ENCODE data around the gene CUX1. TPM values are rescaled to one million over a fixed set of nuclear protein-coding genes. Genes with fewer than 3 reads are reported as not detected.
A peak's percentile ranks its signal among the peaks of the same experiment; 100 is the strongest.

CUX1 gene
- total and polyA plus RNA-seq, 2 of the 13 experiments (the other 11 are each of a cell fraction or from before 2014, with no cell fraction given): 13.7 to 14.9 TPM

GRCh38 chr7:102155821-102156441 lies 338.5 kb downstream of the CUX1 start:
- no peaks in the 10 kb centered on the region for H3K27me3 ChIP-seq (ENCODE audit: control insufficient read depth in 1 of 2, insufficient read depth in 2 of 2, low read length in 2 of 2)
- H3K79me2 ChIP-seq (ENCODE audit: insufficient read depth, low read length): no peaks in the 10 kb centered on the region
- DNase-seq (ENCODE audit: low spot score) (peak; percentile 78), FAIRE-seq (peak; percentile 80), ATAC-seq (peak; percentile 55)
- intact Hi-C loops (cut with micrococcal nuclease; ENCODE audit: unreplicated experiment): loop anchor here (10.0 kb wide), 1 partner anchor 79 kb away; no protein-coding TSS in a partner anchor
- WGBS (ENCODE audit: low lambda C conversion rate): under 1% methylated on average over 10 of the region's 10 CpGs
- H4K20me1 ChIP-seq (ENCODE audit: insufficient read depth, low read length): no peaks in the 10 kb centered on the region
- peak overlapping the region; percentile 100 for H3K27ac ChIP-seq (ENCODE audit: extremely low read length, insufficient read depth, low read length)
- H3K36me3 ChIP-seq (replicated peaks in 1 of 2; ENCODE audit: control insufficient read depth in 1 of 2, insufficient read depth in 2 of 2, low read length in 2 of 2): peaks cover 6 to 14% of the 10 kb centered on the region in 2 experiments; a peak in 1 of 5 replicates
- in situ Hi-C loops (cut with HindIII; ENCODE audit: extremely low pct_ligation_motif_present, low pct_unique_long_range_greater_than_20kb): no loop called here
- H3K9ac ChIP-seq (ENCODE audit: insufficient read depth, low read depth, low read length): peak overlapping the region; percentile 53
- H3K4me2 ChIP-seq (ENCODE audit: low read depth, low read length): peak overlapping the region; percentile 73
- H3K4me1 ChIP-seq (ENCODE audit: insufficient read depth, low read length): peaks cover 72% of the 10 kb centered on the region
- CTCF ChIA-PET (ENCODE audit: low intra/inter-chr PET ratio, low total read pairs): no interaction called here
- BruUV-seq (replicated peaks): no TSS peak
- no peak overlapping the region for H2AFZ ChIP-seq (ENCODE audit: low read length)
- no peaks in the 10 kb centered on the region for H3K9me3 ChIP-seq (ENCODE audit: low read length)
- POLR2A ChIA-PET: no interaction called here
- H3K4me3 ChIP-seq (replicated peaks in 1 of 3; ENCODE audit: insufficient read depth in 1 of 3, low read depth in 2 of 3, low read length in 3 of 3): peak overlapping the region in 2 of 3 experiments; percentile 39 to 40; a peak in 2 of 6 replicates
- TF ChIP-seq CREB1 (IDR thresholded peaks at IDR 0.05) (no peak), CREB1 (CRISPR knock-in tag; IDR thresholded peaks at IDR 0.05) (peak; percentile 52; the same call in 1 of the 2 replicates), BCL6 (CRISPR knock-in tag; IDR thresholded peaks at IDR 0.05) (peak; percentile 60; the same call in 1 of the 2 replicates), POGZ (CRISPR knock-in tag; IDR thresholded peaks at IDR 0.05) (0 out of 2 replicates have a peak, but pooled peaks have one; percentile 44), SALL1 (CRISPR knock-in tag; IDR thresholded peaks at IDR 0.05) (peak; percentile 89), HMG20A (CRISPR knock-in tag; IDR thresholded peaks at IDR 0.05; ENCODE audit: borderline replicate concordance) (peak; percentile 49; the same call in 1 of the 2 replicates), MIER2 (CRISPR knock-in tag; IDR thresholded peaks at IDR 0.05) (no peak), PHF21A (CRISPR knock-in tag; IDR thresholded peaks at IDR 0.05) (peak; percentile 83; the same call in 1 of the 2 replicates), NFIC (IDR thresholded peaks at IDR 0.05; ENCODE audit: low read length) (peak; percentile 55; the same call in 1 of the 2 replicates), RFX3 (CRISPR knock-in tag; IDR thresholded peaks at IDR 0.05) (no peak), KAT8 (CRISPR knock-in tag; IDR thresholded peaks at IDR 0.05) (peak; percentile 52), ZNF501 (CRISPR knock-in tag; IDR thresholded peaks at IDR 0.05) (0 out of 2 replicates have a peak, but pooled peaks have one; percentile 0), PPARG (CRISPR knock-in tag; conservative IDR thresholded peaks at IDR 0.05) (peak; percentile 60), ZBTB46 (CRISPR knock-in tag; IDR thresholded peaks at IDR 0.05; ENCODE audit: borderline replicate concordance) (no peak), ZNF616 (CRISPR knock-in tag; IDR thresholded peaks at IDR 0.05; ENCODE audit: low read depth) (no peak), ZBTB7B (CRISPR knock-in tag; IDR thresholded peaks at IDR 0.05) (peak; percentile 71; the same call in 1 of the 2 replicates), HOXD1 (CRISPR knock-in tag; IDR thresholded peaks at IDR 0.05) (no peak), GATAD1 (CRISPR knock-in tag; IDR thresholded peaks at IDR 0.05) (no peak)
- TF ChIP-seq, protein P1, sequence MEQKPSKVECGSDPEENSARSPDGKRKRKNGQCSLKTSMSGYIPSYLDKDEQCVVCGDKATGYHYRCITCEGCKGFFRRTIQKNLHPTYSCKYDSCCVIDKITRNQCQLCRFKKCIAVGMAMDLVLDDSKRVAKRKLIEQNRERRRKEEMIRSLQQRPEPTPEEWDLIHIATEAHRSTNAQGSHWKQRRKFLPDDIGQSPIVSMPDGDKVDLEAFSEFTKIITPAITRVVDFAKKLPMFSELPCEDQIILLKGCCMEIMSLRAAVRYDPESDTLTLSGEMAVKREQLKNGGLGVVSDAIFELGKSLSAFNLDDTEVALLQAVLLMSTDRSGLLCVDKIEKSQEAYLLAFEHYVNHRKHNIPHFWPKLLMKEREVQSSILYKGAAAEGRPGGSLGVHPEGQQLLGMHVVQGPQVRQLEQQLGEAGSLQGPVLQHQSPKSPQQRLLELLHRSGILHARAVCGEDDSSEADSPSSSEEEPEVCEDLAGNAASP (CRISPR knock-in tag; IDR thresholded peaks at IDR 0.05; ENCODE audit: borderline replicate concordance): peak; percentile 53; the same call in 1 of the 2 replicates
- TF ChIP-seq, protein P2, sequence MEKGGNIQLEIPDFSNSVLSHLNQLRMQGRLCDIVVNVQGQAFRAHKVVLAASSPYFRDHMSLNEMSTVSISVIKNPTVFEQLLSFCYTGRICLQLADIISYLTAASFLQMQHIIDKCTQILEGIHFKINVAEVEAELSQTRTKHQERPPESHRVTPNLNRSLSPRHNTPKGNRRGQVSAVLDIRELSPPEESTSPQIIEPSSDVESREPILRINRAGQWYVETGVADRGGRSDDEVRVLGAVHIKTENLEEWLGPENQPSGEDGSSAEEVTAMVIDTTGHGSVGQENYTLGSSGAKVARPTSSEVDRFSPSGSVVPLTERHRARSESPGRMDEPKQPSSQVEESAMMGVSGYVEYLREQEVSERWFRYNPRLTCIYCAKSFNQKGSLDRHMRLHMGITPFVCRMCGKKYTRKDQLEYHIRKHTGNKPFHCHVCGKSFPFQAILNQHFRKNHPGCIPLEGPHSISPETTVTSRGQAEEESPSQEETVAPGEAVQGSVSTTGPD (CRISPR knock-in tag; IDR thresholded peaks at IDR 0.05): peak; percentile 58; the same call in 1 of the 2 replicates
